H7 (cell line): Measurements from ENCODE around the gene GGA2. TPM values are rescaled to one million over a fixed set of nuclear protein-coding genes. Genes with fewer than 3 reads are reported as not detected.
A peak's percentile ranks its signal among the peaks of the same experiment; 100 is the strongest.
"Not testable (repeated sequence)": the region's sequence is repeated elsewhere in the genome, so short reads cannot be mapped to it uniquely, and the experiment has no call there.

ENCODE experiments used
- DNase-seq: peaks from one replicate; pipeline ENCODE4 v3.0.0; 2012
- H3K27me3 ChIP-seq: 2 replicates; pipeline ENCODE4 v1.6.0; 2011; ENCODE audit warnings: mild to moderate bottlenecking, low read length; ENCODE audit not compliant: control insufficient read depth, insufficient read depth
- H3K36me3 ChIP-seq: replicated peaks from 2 replicates; pipeline ENCODE4 v1.5.1; 2011; ENCODE audit warnings: low read length; ENCODE audit not compliant: control insufficient read depth, insufficient read depth
- H3K4me3 ChIP-seq: 2 replicates; pipeline ENCODE4 v1.5.1; 2011; ENCODE audit warnings: low read depth, mild to moderate bottlenecking, control low read depth, low read length, moderate library complexity; ENCODE audit not compliant: insufficient read depth
- total RNA-seq: library from RNA; depleted of rRNA; stranded (reverse); fragments of >200 nt; shearing (Covaris generic); gene quantifications from 2 replicates; pipeline ENCODE4 v1.2.3, GENCODE V29; 2014

Gene GGA2
- total RNA-seq, 1 experiment from 2014 or later: 23.2 TPM

- DNase-seq: no peak
- peak overlapping the region; percentile 85 for H3K4me3 ChIP-seq
- no peaks in the 10 kb centered on the region for H3K27me3 ChIP-seq
- no peaks in the 10 kb centered on the region for H3K36me3 ChIP-seq
These were observed 58.1 kb downstream of the GGA2 start for GRCh38 chr16:23452221-23452571.

GRCh38 chr16:23448392-23448791 is 61.9 kb downstream of the GGA2 start:
- H3K36me3 ChIP-seq: peaks cover 5% of the 10 kb centered on the region; the same call in 1 of the 2 replicates
- DNase-seq: no peak
- no peaks in the 10 kb centered on the region for H3K27me3 ChIP-seq
- no peak overlapping the region for H3K4me3 ChIP-seq

GRCh38 chr16:23437542-23437941 is 72.8 kb downstream of the GGA2 start:
- H3K36me3 ChIP-seq: peaks cover 10% of the 10 kb centered on the region
- DNase-seq, H3K4me3 ChIP-seq, H3K27me3 ChIP-seq: not testable (repeated sequence)

GRCh38 chr16:23436951-23437350 is 73.3 kb downstream of the GGA2 start:
- no peak for DNase-seq
- H3K36me3 ChIP-seq: peaks cover 10% of the 10 kb centered on the region
- H3K27me3 ChIP-seq: no peaks in the 10 kb centered on the region
- H3K4me3 ChIP-seq: no peak overlapping the region

GRCh38 chr16:23435500-23435899 is 74.8 kb downstream of the GGA2 start:
- no peak overlapping the region for H3K4me3 ChIP-seq
- peaks cover 10% of the 10 kb centered on the region for H3K36me3 ChIP-seq
- peak; percentile 80 for DNase-seq
- H3K27me3 ChIP-seq: no peaks in the 10 kb centered on the region

GRCh38 chr16:23434380-23434779 is 75.9 kb downstream of the GGA2 start:
- peak; percentile 66 for DNase-seq
- H3K36me3 ChIP-seq: peaks cover 10% of the 10 kb centered on the region
- no peak overlapping the region for H3K4me3 ChIP-seq
- H3K27me3 ChIP-seq: no peaks in the 10 kb centered on the region

- H3K36me3 ChIP-seq: peaks cover 10% of the 10 kb centered on the region
- no peak for DNase-seq
- no peak overlapping the region for H3K4me3 ChIP-seq
- H3K27me3 ChIP-seq: no peaks in the 10 kb centered on the region
These were observed 76.9 kb downstream of the GGA2 start for GRCh38 chr16:23433261-23433920.

GRCh38 chr16:23432176-23433128 is 77.8 kb downstream of the GGA2 start:
- Histone ChIP-seq H3K36me3 (peaks cover 10% of the 10 kb centered on the region), H3K4me3 (no peak overlapping the region), H3K27me3 (no peaks in the 10 kb centered on the region)
- DNase-seq: no peak

GRCh38 chr16:23428351-23428750 is 81.9 kb downstream of the GGA2 start:
- Histone ChIP-seq H3K4me3 (no peak overlapping the region), H3K36me3 (peaks cover 6% of the 10 kb centered on the region)

GRCh38 chr16:23424292-23424958 is 85.9 kb downstream of the GGA2 start:
- Histone ChIP-seq H3K27me3 (no peaks in the 10 kb centered on the region), H3K4me3 (no peak overlapping the region), H3K36me3 (peaks cover 2% of the 10 kb centered on the region; the same call in 1 of the 2 replicates)
- DNase-seq: no peak

More at GRCh38 chr16:23428351-23428750, 81.9 kb downstream of the GGA2 start:
- DNase-seq: no peak
- H3K27me3 ChIP-seq: no peaks in the 10 kb centered on the region

GRCh38 chr16:23423496-23424049 is 86.7 kb downstream of the GGA2 start:
- H3K27me3 ChIP-seq: no peaks in the 10 kb centered on the region
- no peak overlapping the region for H3K4me3 ChIP-seq
- H3K36me3 ChIP-seq: peaks cover 2% of the 10 kb centered on the region; the same call in 1 of the 2 replicates
- no peak for DNase-seq

GRCh38 chr16:23420011-23420410 is 90.3 kb downstream of the GGA2 start:
- Histone ChIP-seq H3K27me3 (no peaks in the 10 kb centered on the region), H3K4me3 (no peak overlapping the region), H3K36me3 (peaks cover 2% of the 10 kb centered on the region)
- no peak for DNase-seq

GRCh38 chr16:23416816-23417215 is 93.5 kb downstream of the GGA2 start:
- H3K36me3 ChIP-seq: no peaks in the 10 kb centered on the region; the same call in none of the 2 replicates

GRCh38 chr16:23414731-23415130 is 95.6 kb downstream of the GGA2 start:
- DNase-seq: no peak
- no peaks in the 10 kb centered on the region for H3K27me3 ChIP-seq
- H3K4me3 ChIP-seq: no peak overlapping the region
- no peaks in the 10 kb centered on the region; the same call in none of the 2 replicates for H3K36me3 ChIP-seq

More at GRCh38 chr16:23416816-23417215, 93.5 kb downstream of the GGA2 start:
- H3K27me3 ChIP-seq: no peaks in the 10 kb centered on the region
- no peak overlapping the region for H3K4me3 ChIP-seq
- DNase-seq: no peak
